Bone marrow (tissue), 2 donors: ENCODE measurements around the gene ACTA2.

Experiments used
- DNase-seq, 2 donors: peaks; one replicate each; lab custom pipeline; 2025; lab: John Stamatoyannopoulos, UW

ACTA2 gene

GRCh38 chr10:88952647-88953111, at the start of gene ACTA2:
ACTA2 (minus strand) TSS chr10:88952773; CDS start chr10:88948930, 3,843 bp downstream.
- no peak for DNase-seq

GRCh38 chr10:89001729-89002072, 49.1 kb upstream of the ACTA2 start:
- no peak for DNase-seq

- no peak for DNase-seq
These were observed 48.6 kb upstream of the ACTA2 start for GRCh38 chr10:89001024-89001728.

GRCh38 chr10:88999625-89000024, 47.1 kb upstream of the ACTA2 start:
- DNase-seq: no peak

GRCh38 chr10:88996927-88997326, 44.4 kb upstream of the ACTA2 start:
- DNase-seq: peak in 1 of 2 donors; percentile 72

GRCh38 chr10:88995156-88995876, 42.7 kb upstream of the ACTA2 start:
- no peak for DNase-seq

- no peak for DNase-seq
These were observed 41.4 kb upstream of the ACTA2 start for GRCh38 chr10:88994019-88994418.

- no peak for DNase-seq
These were observed 40.5 kb upstream of the ACTA2 start for GRCh38 chr10:88992921-88993524.

- DNase-seq: no peak
These were observed 39.3 kb upstream of the ACTA2 start for GRCh38 chr10:88991899-88992320.

- DNase-seq: peak; percentile 57 to 59
These were observed 38.8 kb upstream of the ACTA2 start for GRCh38 chr10:88991161-88991898.

GRCh38 chr10:88990384-88991160, 38.0 kb upstream of the ACTA2 start, which contains the start of gene FAS:
FAS (plus strand) TSS chr10:88990798; CDS start chr10:88990877, 79 bp downstream.
- DNase-seq: peak; percentile 69 to 88

- DNase-seq: peak in 1 of 2 donors; percentile 69
These were observed 37.3 kb upstream of the ACTA2 start for GRCh38 chr10:88989824-88990383.

- no peak for DNase-seq
These were observed 36.9 kb upstream of the ACTA2 start for GRCh38 chr10:88989423-88989822.

GRCh38 chr10:88987840-88988239, 35.3 kb upstream of the ACTA2 start:
- no peak for DNase-seq

- DNase-seq: peak in 1 of 2 donors; percentile 51
These were observed 34.7 kb upstream of the ACTA2 start for GRCh38 chr10:88987243-88987725.

- DNase-seq: peak in 1 of 2 donors; percentile 42
These were observed 34.1 kb upstream of the ACTA2 start for GRCh38 chr10:88986549-88987242.

- DNase-seq: no peak
These were observed 32.0 kb upstream of the ACTA2 start for GRCh38 chr10:88984525-88984924.

GRCh38 chr10:88983939-88984338, 31.4 kb upstream of the ACTA2 start:
- no peak for DNase-seq

GRCh38 chr10:88983206-88983605, 30.6 kb upstream of the ACTA2 start:
- no peak for DNase-seq

- DNase-seq: no peak
These were observed 29.8 kb upstream of the ACTA2 start for GRCh38 chr10:88982366-88982765.
